Measurements from ENCODE around the gene EMC1. TPM values are rescaled to one million over a fixed set of nuclear protein-coding genes. Genes with fewer than 3 reads are reported as not detected.

EMC1 gene
- total and polyA plus RNA-seq, 2 donors (not counting 1 experiment from before 2014, with no cell fraction given), result 25.8 to 45.5 TPM

DNA sequence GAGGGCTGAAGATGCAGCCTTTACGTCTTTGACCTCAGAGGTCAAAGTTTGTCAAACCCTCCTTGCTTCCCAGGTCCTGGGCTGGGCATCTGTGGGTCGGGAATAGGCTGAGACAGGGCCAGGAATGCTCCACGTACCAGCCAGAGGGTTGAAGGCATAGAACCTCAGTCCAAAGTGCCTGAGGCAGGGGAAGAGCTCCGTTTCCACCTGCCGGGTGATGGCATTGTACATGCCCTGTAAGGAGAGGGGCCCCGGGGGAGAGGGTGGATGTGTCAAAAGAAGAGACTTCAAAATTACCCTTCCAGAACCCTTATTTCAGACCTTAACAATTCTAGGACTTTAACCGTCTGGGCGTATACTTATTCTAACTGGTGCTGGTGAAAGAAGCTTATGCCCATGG lies 33.6 kb upstream of the EMC1 start:
- 93% methylated on average over 3 of the region's 8 CpGs for WGBS (ENCODE audit: insufficient coverage)
- H3K27ac Mint-ChIP-seq, result no peak overlapping the region
- Histone ChIP-seq H4K20me1 (ENCODE audit: control insufficient read depth, insufficient read depth, low read length, poor library complexity, severe bottlenecking) (no peaks in the 10 kb centered on the region), H3K4me2 (replicated peaks; ENCODE audit: low read depth, low read length, poor library complexity, severe bottlenecking) (no peak overlapping the region), H3K27me3 (replicated peaks in 1 of 4; ENCODE audit: control extremely low read depth in 1 of 4, control insufficient read depth in 3 of 4, insufficient read depth in 4 of 4, low read length in 3 of 4) (peaks cover 0 to 7% (median 4%) of the 10 kb centered on the region in 4 experiments), H3K9ac (ENCODE audit: low read length) (no peak overlapping the region), H3K27ac (ENCODE audit: low read length in 2 of 2) (no peak overlapping the region), H3K4me1 (ENCODE audit: control insufficient read depth in 2 of 2, insufficient read depth in 2 of 2, low read length in 2 of 2) (peaks cover 5 to 6% of the 10 kb centered on the region in 2 donors), H3K36me3 (replicated peaks in 1 of 2; ENCODE audit: control extremely low read depth in 1 of 2, control insufficient read depth in 1 of 2, extremely low read depth in 1 of 2, insufficient read depth in 2 of 2, low read length in 1 of 2) (no peaks in the 10 kb centered on the region), H3K4me3 (ENCODE audit: control extremely low read depth in 1 of 5, extremely low read depth in 1 of 5, insufficient read depth in 1 of 5, low read depth in 2 of 5, low read length in 4 of 5) (no peak overlapping the region), H2AFZ (ENCODE audit: insufficient read depth, low read depth, low read length, poor library complexity, severe bottlenecking) (no peak overlapping the region), H3K9me3 (ENCODE audit: control extremely low read depth in 1 of 3, control insufficient read depth in 2 of 3, insufficient read depth in 1 of 3, low read length in 2 of 3) (peaks cover 0 to 4% (median 0%) of the 10 kb centered on the region in 3 donors), H3K79me2 (ENCODE audit: control insufficient read depth, insufficient read depth, low read length) (no peaks in the 10 kb centered on the region)
- ChIA-PET POLR2A (no interaction called here), CTCF (no interaction called here)
- DNase-seq (no peak), ATAC-seq (ENCODE audit: low read depth) (no peak)
- peaks cover 7% of the 10 kb centered on the region for H3K4me1 Mint-ChIP-seq
- intact Hi-C loops (cut with micrococcal nuclease), result no loop called here
- no peak overlapping the region for H3K4me3 Mint-ChIP-seq
- no peak for TF ChIP-seq EZH2 (IDR thresholded peaks at IDR 0.05; ENCODE audit: borderline replicate concordance, insufficient read depth, low read depth, low read length, poor library complexity, severe bottlenecking)
- TF ChIP-seq, protein P1, sequence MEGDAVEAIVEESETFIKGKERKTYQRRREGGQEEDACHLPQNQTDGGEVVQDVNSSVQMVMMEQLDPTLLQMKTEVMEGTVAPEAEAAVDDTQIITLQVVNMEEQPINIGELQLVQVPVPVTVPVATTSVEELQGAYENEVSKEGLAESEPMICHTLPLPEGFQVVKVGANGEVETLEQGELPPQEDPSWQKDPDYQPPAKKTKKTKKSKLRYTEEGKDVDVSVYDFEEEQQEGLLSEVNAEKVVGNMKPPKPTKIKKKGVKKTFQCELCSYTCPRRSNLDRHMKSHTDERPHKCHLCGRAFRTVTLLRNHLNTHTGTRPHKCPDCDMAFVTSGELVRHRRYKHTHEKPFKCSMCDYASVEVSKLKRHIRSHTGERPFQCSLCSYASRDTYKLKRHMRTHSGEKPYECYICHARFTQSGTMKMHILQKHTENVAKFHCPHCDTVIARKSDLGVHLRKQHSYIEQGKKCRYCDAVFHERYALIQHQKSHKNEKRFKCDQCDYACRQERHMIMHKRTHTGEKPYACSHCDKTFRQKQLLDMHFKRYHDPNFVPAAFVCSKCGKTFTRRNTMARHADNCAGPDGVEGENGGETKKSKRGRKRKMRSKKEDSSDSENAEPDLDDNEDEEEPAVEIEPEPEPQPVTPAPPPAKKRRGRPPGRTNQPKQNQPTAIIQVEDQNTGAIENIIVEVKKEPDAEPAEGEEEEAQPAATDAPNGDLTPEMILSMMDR (IDR thresholded peaks at IDR 0.05), result no peak
- H3K9me3 Mint-ChIP-seq (ENCODE audit: insufficient read depth), result no peaks in the 10 kb centered on the region
- H3K27me3 Mint-ChIP-seq, result peaks cover 8% of the 10 kb centered on the region

DNA sequence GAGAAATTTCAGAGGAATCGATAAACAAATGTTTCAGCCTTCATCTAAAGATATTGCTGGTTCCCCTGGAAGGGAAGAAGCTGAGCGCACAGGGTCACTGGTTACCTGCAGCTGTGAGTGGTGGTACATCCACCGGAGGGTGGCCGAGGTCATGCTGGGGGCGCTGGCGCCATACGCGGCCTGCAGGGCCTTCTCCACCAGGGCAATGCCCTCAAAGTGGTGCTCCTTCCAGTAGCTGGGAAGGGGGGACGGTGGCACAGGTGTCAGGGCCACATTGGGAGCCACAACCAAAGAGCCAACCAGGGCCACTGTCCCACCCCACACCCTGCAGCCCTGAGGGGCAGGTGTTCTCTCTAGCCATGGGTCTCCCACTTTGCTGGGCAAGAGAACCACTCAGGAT lies 32.6 kb upstream of the EMC1 start:
- intact Hi-C loops (cut with micrococcal nuclease), result no loop called here
- ChIA-PET POLR2A (no interaction called here), CTCF (interaction anchor here (0.7 kb wide), 1 partner anchor 49 kb away, joined by 4 read pairs; no protein-coding TSS in a partner anchor)
- Histone ChIP-seq H3K9me3 (ENCODE audit: control extremely low read depth in 1 of 3, control insufficient read depth in 2 of 3, insufficient read depth in 1 of 3, low read length in 2 of 3) (peaks cover 0 to 2% (median 0%) of the 10 kb centered on the region in 3 donors), H3K27me3 (replicated peaks in 1 of 4; ENCODE audit: control extremely low read depth in 1 of 4, control insufficient read depth in 3 of 4, insufficient read depth in 4 of 4, low read length in 3 of 4) (peaks cover 0 to 1% (median under 1%) of the 10 kb centered on the region in 4 experiments), H4K20me1 (ENCODE audit: control insufficient read depth, insufficient read depth, low read length, poor library complexity, severe bottlenecking) (no peaks in the 10 kb centered on the region), H3K4me1 (ENCODE audit: control insufficient read depth in 2 of 2, insufficient read depth in 2 of 2, low read length in 2 of 2) (peaks cover 1 to 2% of the 10 kb centered on the region in 2 donors), H3K79me2 (ENCODE audit: control insufficient read depth, insufficient read depth, low read length) (no peaks in the 10 kb centered on the region), H3K27ac (ENCODE audit: low read length in 2 of 2) (no peak overlapping the region), H2AFZ (ENCODE audit: insufficient read depth, low read depth, low read length, poor library complexity, severe bottlenecking) (no peak overlapping the region), H3K4me3 (ENCODE audit: control extremely low read depth in 1 of 5, extremely low read depth in 1 of 5, insufficient read depth in 1 of 5, low read depth in 2 of 5, low read length in 4 of 5) (no peak overlapping the region), H3K36me3 (replicated peaks in 1 of 2; ENCODE audit: control extremely low read depth in 1 of 2, control insufficient read depth in 1 of 2, extremely low read depth in 1 of 2, insufficient read depth in 2 of 2, low read length in 1 of 2) (no peaks in the 10 kb centered on the region), H3K9ac (ENCODE audit: low read length) (no peak overlapping the region), H3K4me2 (replicated peaks; ENCODE audit: low read depth, low read length, poor library complexity, severe bottlenecking) (no peak overlapping the region)
- Mint-ChIP-seq H3K9me3 (ENCODE audit: insufficient read depth) (no peaks in the 10 kb centered on the region), H3K27ac (no peak overlapping the region), H3K4me3 (no peak overlapping the region), H3K27me3 (peaks cover 4% of the 10 kb centered on the region), H3K4me1 (peaks cover 4% of the 10 kb centered on the region)
- DNase-seq (no peak), ATAC-seq (ENCODE audit: low read depth) (no peak)
- no peak for TF ChIP-seq EZH2 (IDR thresholded peaks at IDR 0.05; ENCODE audit: borderline replicate concordance, insufficient read depth, low read depth, low read length, poor library complexity, severe bottlenecking)
- TF ChIP-seq, protein P1 (IDR thresholded peaks at IDR 0.05), result no peak
- 97% methylated on average over 8 of the region's 9 CpGs for WGBS (ENCODE audit: insufficient coverage)

Data from B cell (primary cell).